Heart left ventricle (tissue), 16 donors: ENCODE data around the gene ASB18. TPM values are rescaled to one million over a fixed set of nuclear protein-coding genes. Genes with fewer than 3 reads are reported as not detected.

Experiments used
- ATAC-seq, 4 donors: fragments of 200-7000 bp; cut with Tn5 transposase; one replicate each; pipeline ENCODE4 v1.9.1; 2020 to 2022; ENCODE audit warnings: moderate library complexity in 4 of 4, mild to moderate bottlenecking in 3 of 4, moderate number of reproducible peaks in 1 of 4
- DNase-seq, 5 donors: peaks; one replicate each; pipeline ENCODE4 v3.0.0-alpha.2; 2020
- H3K27ac ChIP-seq, 12 donors: fragments of 200-600 bp; sonication (generic) in 4 of 12; one replicate each; pipeline versions ENCODE4 v1.5.0 to v1.8.0; 2016 to 2022; ENCODE audit warnings: mild to moderate bottlenecking in 2 of 12
- H3K27me3 ChIP-seq, 9 donors: fragments of 200-600 bp; sonication (generic) in 2 of 9; one replicate each; pipeline versions ENCODE4 v1.5.1 to v1.8.0; 2016 to 2022; ENCODE audit warnings: mild to moderate bottlenecking in 3 of 9
- H3K36me3 ChIP-seq, 9 donors: fragments of 200-600 bp; sonication (generic) in 2 of 9; one replicate each; pipeline versions ENCODE4 v1.5.0 to v1.8.0; 2018 to 2022; ENCODE audit warnings: mild to moderate bottlenecking in 2 of 9
- H3K4me1 ChIP-seq, 12 donors: fragments of 200-600 bp; sonication (generic) in 4 of 12; one replicate each; pipeline versions ENCODE4 v1.5.0 to v1.8.0; 2016 to 2022; ENCODE audit warnings: mild to moderate bottlenecking in 3 of 12
- H3K4me3 ChIP-seq, 12 donors: fragments of 200-600 bp; sonication (generic) in 4 of 12; one replicate each; pipeline versions ENCODE4 v1.5.0 to v1.8.0; 2017 to 2022; ENCODE audit warnings: mild to moderate bottlenecking in 9 of 12, moderate library complexity in 4 of 12
- H3K9me3 ChIP-seq, 12 donors: fragments of 200-600 bp; sonication (generic) in 4 of 12; one replicate each; pipeline versions ENCODE4 v1.5.0 to v1.8.0; 2016 to 2022; ENCODE audit warnings: mild to moderate bottlenecking in 1 of 12
- POLR2A ChIP-seq, 2 donors: fragments of 450-650 bp; IDR thresholded peaks; one replicate each; pipeline ENCODE4 v1.6.1; 2017; ENCODE audit warnings: antibody characterized with exemption in 2 of 2, mild to moderate bottlenecking in 2 of 2, moderate library complexity in 2 of 2
- whole genome bisulfite sequencing, 4 donors: extraction: QIAGEN DNeasy Blood & Tissue Kit in 2 of 4; methylation state at CpG; one replicate each; pipeline versions ENCODE4 v1.1.5 to v1.1.7; 2013 to 2018; 5-methylcytosine and 5-hydroxymethylcytosine counted together
- intact Hi-C, 10 donors: fragments of 100-400 bp; cut with DNase I; formaldehyde crosslinking; loops; one replicate each; pipeline versions ENCODE4 v1.11.1 to v1.14.2; 2022
- polyA plus RNA-seq, 2 donors: library from polyadenylated mRNA; stranded (reverse); fragments of 200-250 nt; gene quantifications; one replicate each; pipeline ENCODE4 v1.2.3, GENCODE V29; 2013
- total RNA-seq, 9 donors: library from RNA; depleted of rRNA in 2 of 9; stranded (reverse); fragments of >200 nt in 2 of 9; fragmentation: NEBNext Ultra II Directional in 3 of 9; extraction: Animal tissue kit (Norgen Biotek cat#: 25700) in 3 of 9; gene quantifications; one replicate each; pipeline versions ENCODE4 v1.1.0 to v1.2.4, GENCODE V29; 2016 to 2023
- TF ChIP-seq, protein P1 (sequence below), 12 donors: fragments of 200-600 bp; sonication (generic) in 4 of 12; IDR thresholded peaks; one replicate each; pipeline versions ENCODE4 v1.5.0 to v1.8.0; 2018 to 2022; ENCODE audit warnings: antibody characterized with exemption in 12 of 12, mild to moderate bottlenecking in 5 of 12
- donor health status: ischemic (EF 13 %, LVEDD 7.1; RV severe dilation, severe dysfunction).
- donor health status: healthy with polysubstance abuse.
- donor health status: DM: no; HTN: yes; CAD: no.
- donor health status: DM: no; HTN: no; CAD: no.
- donor health status: ischemic (EF 25% LVEDD 6.9; RV normal size, moderate dysfunction).
- donor health status: ischemic (EF 25% LVEDD 5.7; RV mildly dilated, moderate dysfunction).
- donor health status: healthy.
- donor health status: DM: yes; HTN: yes; CAD: no.
- donor health status: ischemic (EF 35%, LVEDD 5.7; RV mildly dilated, moderate dysfunction).
- donor health status: nonischemic (EF 11% LVEDD 7.7; RV severe dilation, severe dysfunction).
- donor health status: DM: yes; HTN: yes; CAD: no.
- donor health status: PGD.
- donor health status: ischemic (EF 29% LVEDD 5.4; RV normal size, mild dysfunction).
- donor health status: nonischemic (EF 23%, LVEDD 6.1; RV moderate dilation, normal function).

Gene ASB18
- total and polyA plus RNA-seq, 11 donors: 4.3 to 49.8 (median 14.1) TPM

DNA sequence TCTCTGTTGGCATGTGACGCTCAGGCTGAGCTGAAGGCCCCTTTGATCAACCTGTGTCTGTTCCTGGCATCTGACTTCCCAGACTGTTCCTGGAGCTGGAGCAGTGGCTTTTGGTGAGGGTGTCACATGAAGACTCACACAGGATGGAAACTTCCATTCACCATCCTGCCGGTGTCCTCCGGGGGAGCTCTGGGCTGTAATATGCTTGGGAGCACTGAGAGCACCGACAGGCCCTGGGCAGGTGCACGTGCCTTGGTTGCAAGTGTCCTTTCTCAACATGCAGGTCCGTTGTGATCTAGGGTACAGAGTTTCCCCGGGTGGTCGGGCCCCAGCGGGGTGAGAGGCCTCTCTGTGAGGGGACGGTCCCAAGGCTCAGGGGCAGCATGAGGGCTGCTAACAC lies 71.2 kb downstream of the ASB18 start:
- WGBS, 4 donors: 76 to 87% (median 81%) methylated on average over 10 of the region's 10 CpGs
- DNase-seq (no peak), ATAC-seq (peak in 1 of 4 donors; percentile 27)
- Histone ChIP-seq H3K27ac (no peak overlapping the region), H3K9me3 (no peaks in the 10 kb centered on the region), H3K27me3 (no peaks in the 10 kb centered on the region), H3K4me3 (no peak overlapping the region), H3K4me1 (no peaks in the 10 kb centered on the region), H3K36me3 (peaks cover 0 to 12% (median 0%) of the 10 kb centered on the region in 9 donors)
- intact Hi-C loops: no loop called here
- no peak for TF ChIP-seq POLR2A (IDR thresholded peaks at IDR 0.05)

DNA sequence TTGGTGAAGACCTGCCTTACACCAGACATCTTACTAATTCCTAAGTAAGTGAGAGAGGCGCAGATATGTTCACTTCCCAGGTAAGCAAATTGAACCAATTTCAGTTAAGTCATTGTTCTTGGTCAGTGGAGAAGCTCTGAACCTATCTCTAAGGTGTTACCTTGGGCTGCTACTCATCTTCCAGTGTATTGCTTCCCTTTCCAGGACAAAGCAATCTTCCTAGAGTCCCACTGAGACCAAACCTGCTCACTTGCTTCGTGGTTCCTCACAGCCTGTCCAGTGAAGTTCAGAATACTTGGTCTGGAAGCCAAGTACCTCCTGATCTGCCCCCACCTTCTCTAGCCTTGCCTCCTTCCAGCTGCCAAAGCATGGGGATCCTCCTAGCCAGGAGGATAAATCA lies 73.5 kb downstream of the ASB18 start:
- ATAC-seq (no peak), DNase-seq (no peak)
- Histone ChIP-seq H3K27me3 (no peaks in the 10 kb centered on the region), H3K27ac (no peak overlapping the region), H3K4me3 (no peak overlapping the region), H3K9me3 (no peaks in the 10 kb centered on the region), H3K4me1 (no peaks in the 10 kb centered on the region), H3K36me3 (peaks cover 0 to 12% (median 0%) of the 10 kb centered on the region in 9 donors)
- WGBS, 4 donors: 89 to 97% (median 93%) methylated on average over 2 of the region's 2 CpGs
- TF ChIP-seq POLR2A (IDR thresholded peaks at IDR 0.05): no peak
- TF ChIP-seq, protein P1, sequence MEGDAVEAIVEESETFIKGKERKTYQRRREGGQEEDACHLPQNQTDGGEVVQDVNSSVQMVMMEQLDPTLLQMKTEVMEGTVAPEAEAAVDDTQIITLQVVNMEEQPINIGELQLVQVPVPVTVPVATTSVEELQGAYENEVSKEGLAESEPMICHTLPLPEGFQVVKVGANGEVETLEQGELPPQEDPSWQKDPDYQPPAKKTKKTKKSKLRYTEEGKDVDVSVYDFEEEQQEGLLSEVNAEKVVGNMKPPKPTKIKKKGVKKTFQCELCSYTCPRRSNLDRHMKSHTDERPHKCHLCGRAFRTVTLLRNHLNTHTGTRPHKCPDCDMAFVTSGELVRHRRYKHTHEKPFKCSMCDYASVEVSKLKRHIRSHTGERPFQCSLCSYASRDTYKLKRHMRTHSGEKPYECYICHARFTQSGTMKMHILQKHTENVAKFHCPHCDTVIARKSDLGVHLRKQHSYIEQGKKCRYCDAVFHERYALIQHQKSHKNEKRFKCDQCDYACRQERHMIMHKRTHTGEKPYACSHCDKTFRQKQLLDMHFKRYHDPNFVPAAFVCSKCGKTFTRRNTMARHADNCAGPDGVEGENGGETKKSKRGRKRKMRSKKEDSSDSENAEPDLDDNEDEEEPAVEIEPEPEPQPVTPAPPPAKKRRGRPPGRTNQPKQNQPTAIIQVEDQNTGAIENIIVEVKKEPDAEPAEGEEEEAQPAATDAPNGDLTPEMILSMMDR (IDR thresholded peaks at IDR 0.05): no peak
- intact Hi-C loops: no loop called here

DNA sequence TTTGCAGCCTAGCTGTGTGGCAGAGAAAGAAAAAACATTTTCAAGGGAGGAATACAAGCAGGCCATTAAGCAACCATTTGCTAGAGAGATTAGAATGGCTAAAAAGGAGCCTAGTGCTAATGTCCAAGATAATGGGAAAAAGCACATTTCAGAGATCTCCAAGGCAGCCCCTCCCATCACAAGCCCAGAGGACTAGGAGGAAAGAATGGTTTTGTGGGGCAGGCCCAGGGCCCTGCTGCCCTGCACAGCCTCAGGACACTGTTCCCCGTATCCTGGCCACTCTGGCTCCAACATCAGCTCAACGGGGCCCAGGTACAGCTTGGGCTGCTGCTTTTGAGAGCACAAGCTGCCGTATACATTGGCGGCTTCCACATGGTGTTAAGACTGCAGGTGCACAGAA lies 79.5 kb downstream of the ASB18 start:
- no peak overlapping the region for H3K4me3 ChIP-seq
- peaks cover 6 to 25% (median 19%) of the 10 kb centered on the region in 9 donors for H3K27me3 ChIP-seq
- no peak for ATAC-seq
- no peak for DNase-seq
- H3K36me3 ChIP-seq: no peaks in the 10 kb centered on the region
- H3K4me1 ChIP-seq: peaks cover 0 to 4% (median 0%) of the 10 kb centered on the region in 12 donors
- TF ChIP-seq, protein P1 (IDR thresholded peaks at IDR 0.05): no peak
- no peak for TF ChIP-seq POLR2A (IDR thresholded peaks at IDR 0.05)
- no peak overlapping the region for H3K27ac ChIP-seq
- 87 to 96% (median 94%) methylated on average over 4 of the region's 4 CpGs for WGBS, 4 donors
- H3K9me3 ChIP-seq: no peaks in the 10 kb centered on the region
- intact Hi-C loops: loop anchor here in 4 of 10 donors (5.0 kb wide), 3 partner anchors 402 to 417 kb away; no protein-coding TSS in a partner anchor

DNA sequence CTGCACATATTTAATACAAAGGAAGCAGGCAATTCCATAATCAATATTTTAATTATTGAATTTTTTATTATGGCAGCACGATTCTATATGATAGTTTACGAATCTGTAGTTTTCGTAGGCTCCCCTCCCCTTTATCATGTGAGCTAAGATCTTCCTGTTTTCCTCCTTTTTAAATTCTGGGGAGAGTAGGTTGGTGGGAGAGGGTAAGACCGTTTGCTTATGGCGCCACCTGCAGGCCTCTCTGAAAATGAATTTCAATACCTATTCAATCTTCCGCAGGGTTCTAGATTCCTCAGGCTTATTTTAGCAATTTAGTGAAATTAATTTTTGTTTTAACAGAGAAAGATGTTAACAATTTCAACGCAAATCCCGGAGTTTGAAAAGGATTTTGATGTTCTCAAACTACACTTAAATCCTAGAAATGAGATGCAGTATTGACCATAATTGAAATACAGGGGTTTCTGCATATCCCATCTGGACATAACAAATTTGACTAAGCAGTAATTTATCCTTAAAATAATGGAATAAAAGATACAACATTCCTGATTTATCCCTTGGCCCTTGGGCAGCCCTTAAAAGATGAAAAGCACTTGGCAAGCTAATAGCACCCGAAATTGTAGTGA lies 83.3 kb downstream of the ASB18 start:
- Histone ChIP-seq H3K4me3 (no peak overlapping the region), H3K36me3 (no peaks in the 10 kb centered on the region), H3K4me1 (peaks cover 0 to 30% (median 15%) of the 10 kb centered on the region in 12 donors), H3K9me3 (no peaks in the 10 kb centered on the region), H3K27ac (no peak overlapping the region), H3K27me3 (peaks cover 37 to 62% (median 55%) of the 10 kb centered on the region in 9 donors)
- DNase-seq: no peak
- intact Hi-C loops: loop anchor here in 9 of 10 donors (1.0 to 5.0 kb wide), 7 partner anchors 399 to 415 kb away; no protein-coding TSS in a partner anchor
- ATAC-seq: peak in 2 of 4 donors; percentile 33 to 44
- TF ChIP-seq POLR2A (IDR thresholded peaks at IDR 0.05): no peak
- TF ChIP-seq, protein P1 (IDR thresholded peaks at IDR 0.05): peak; percentile 48 to 80 (median 71)
- WGBS, 4 donors: 23 to 30% (median 26%) methylated on average over 9 of the region's 9 CpGs
